Cardiac septum (tissue), 1 donor: ENCODE measurements around the gene STX10. TPM values are rescaled to one million over a fixed set of nuclear protein-coding genes. Genes with fewer than 3 reads are reported as not detected.
A peak's percentile ranks its signal among the peaks of the same experiment; 100 is the strongest.

Experiments used
- DNase-seq: peaks from one replicate; pipeline ENCODE4 v3.0.0-alpha.2; 2020; ENCODE audit warnings: low spot score
- intact Hi-C: fragments of 100-400 bp; cut with DNase I; formaldehyde crosslinking; loops from one replicate; pipeline ENCODE4 v1.14.0; 2022
- total RNA-seq: library from RNA; stranded (reverse); fragmentation: NEBNext Ultra II Directional; extraction: Animal tissue kit (Norgen Biotek cat#: 25700); gene quantifications from one replicate; pipeline ENCODE4 v1.2.1, GENCODE V29; 2021
- donor health status: DM: no; HTN: no; CAD: no.

The STX10 gene
- total RNA-seq, 1 donor from 2014 or later, result 25.7 TPM

- intact Hi-C loops, result no loop called here
These were observed 45.1 kb downstream of the STX10 start for GRCh38 chr19:13104848-13105711.

GRCh38 chr19:13104360-13104847 is 45.8 kb downstream of the STX10 start:
- peak; percentile 91 for DNase-seq
- intact Hi-C loops, result no loop called here

More at GRCh38 chr19:13104848-13105711, 45.1 kb downstream of the STX10 start:
- no peak for DNase-seq

GRCh38 chr19:13103581-13104359 is 46.4 kb downstream of the STX10 start:
- DNase-seq, result no peak
- intact Hi-C loops, result loop anchor here (2.0 kb wide), 4 partner anchors 13 to 157 kb away; partner anchors contain the start of genes IER2, STX10 and TRMT1

- intact Hi-C loops, result loop anchor here (2.0 kb wide), 4 partner anchors 14 to 158 kb away; partner anchors contain the start of genes IER2, STX10 and TRMT1
- DNase-seq, result peak; percentile 96
These were observed 47.3 kb downstream of the STX10 start, which contains the start of gene LYL1 for GRCh38 chr19:13102666-13103580. Gene LYL1 (minus strand): TSS chr19:13102858. CDS start chr19:13101171, 1,687 bp downstream.

- intact Hi-C loops, result loop anchor here (2.0 kb wide), 4 partner anchors 14 to 158 kb away; partner anchors contain the start of genes IER2, STX10 and TRMT1
- DNase-seq, result no peak
These were observed 47.8 kb downstream of the STX10 start for GRCh38 chr19:13102416-13102665.

- intact Hi-C loops, result loop anchor here (2.0 kb wide), 4 partner anchors 15 to 159 kb away; partner anchors contain the start of genes IER2, STX10 and TRMT1
These were observed 48.4 kb downstream of the STX10 start for GRCh38 chr19:13101590-13102415.

GRCh38 chr19:13100841-13101589 is 49.2 kb downstream of the STX10 start:
- intact Hi-C loops, result no loop called here
- no peak for DNase-seq

More at GRCh38 chr19:13101590-13102415, 48.4 kb downstream of the STX10 start:
- DNase-seq, result no peak

GRCh38 chr19:13100031-13100588 is 50.1 kb downstream of the STX10 start:
- no peak for DNase-seq
- intact Hi-C loops, result no loop called here

- peak; percentile 94 for DNase-seq
These were observed 50.8 kb downstream of the STX10 start for GRCh38 chr19:13099073-13099999.

GRCh38 chr19:13098277-13099072 is 51.7 kb downstream of the STX10 start:
- no peak for DNase-seq
- intact Hi-C loops, result no loop called here

More at GRCh38 chr19:13099073-13099999, 50.8 kb downstream of the STX10 start:
- intact Hi-C loops, result no loop called here

GRCh38 chr19:13097463-13098258 is 52.5 kb downstream of the STX10 start:
- DNase-seq, result no peak

GRCh38 chr19:13097033-13097462 is 53.1 kb downstream of the STX10 start:
- intact Hi-C loops, result no loop called here

More at GRCh38 chr19:13097463-13098258, 52.5 kb downstream of the STX10 start:
- intact Hi-C loops, result no loop called here

GRCh38 chr19:13095934-13096927 is 53.9 kb downstream of the STX10 start:
- intact Hi-C loops, result no loop called here
- DNase-seq, result no peak

More at GRCh38 chr19:13097033-13097462, 53.1 kb downstream of the STX10 start:
- DNase-seq, result no peak
